ENCODE results near the gene TREM2. TPM values are rescaled to one million over a fixed set of nuclear protein-coding genes. Genes with fewer than 3 reads are reported as not detected.

Gene TREM2
- total and polyA plus RNA-seq, 2 of the 8 experiments (the other 6 are each of a cell fraction or from before 2014, with no cell fraction given), result 0.20 TPM; not detected in 1

- no peaks in the 10 kb centered on the region; the same call in 1 of the 2 replicates for H3K23me2 ChIP-seq (ENCODE audit: low read depth, low read length)
- CTCF ChIA-PET (ENCODE audit: partially characterized antibody), result interaction anchor here (0.9 to 2.3 kb wide), 7 partner anchors 10 to 143 kb away, joined by 3 to 12 read pairs (median 6); no protein-coding TSS in a partner anchor
- no peak overlapping the region for H3K4ac ChIP-seq (replicated peaks; ENCODE audit: insufficient read length, low read depth, low read length)
- no peaks in the 10 kb centered on the region for H3K27me3 ChIP-seq (replicated peaks in 1 of 4; ENCODE audit: control insufficient read depth in 3 of 4, extremely low read depth in 1 of 4, insufficient read depth in 3 of 4, low read length in 3 of 4)
- H2BK15ac ChIP-seq (ENCODE audit: low read length), result no peak overlapping the region
- no peak overlapping the region for H4K91ac ChIP-seq (replicated peaks; ENCODE audit: insufficient read length, low read length)
- H3K79me1 ChIP-seq (ENCODE audit: low read depth, low read length), result no peaks in the 10 kb centered on the region
- no peak overlapping the region for H3K18ac ChIP-seq (ENCODE audit: extremely low read depth, low read length)
- no peaks in the 10 kb centered on the region for H4K20me1 ChIP-seq (replicated peaks in 1 of 2; ENCODE audit: control insufficient read depth in 1 of 2, insufficient read depth in 2 of 2, low read length in 2 of 2)
- POLR2A ChIA-PET (ENCODE audit: partially characterized antibody), result interaction anchor here (0.6 kb wide), 1 partner anchor 39 kb away, joined by 4 read pairs; no protein-coding TSS in a partner anchor
- no peak overlapping the region for H4K8ac ChIP-seq (ENCODE audit: extremely low read depth, insufficient read depth, low read length)
- no peak overlapping the region for H3K9ac ChIP-seq (replicated peaks in 1 of 4; ENCODE audit: extremely low read depth in 1 of 4, low read depth in 3 of 4, low read length in 3 of 4)
- no peak overlapping the region for H3K27ac ChIP-seq (ENCODE audit: low read depth, low read length)
- WGBS, 2 experiments (ENCODE audit: extremely low coverage in 1 of 2, insufficient coverage in 1 of 2, insufficient read length in 1 of 2, insufficient replicate concordance in 2 of 2, low coverage in 1 of 2, low lambda C conversion rate in 2 of 2, missing lambda C conversion rate in 1 of 2), result 83% methylated on average over 3 of the region's 3 CpGs; no CpG with 5 or more reads in 1 of the 2 experiments
- H2BK120ac ChIP-seq (replicated peaks; ENCODE audit: low read depth, low read length), result no peak overlapping the region
- no peak overlapping the region for H3K4me3 ChIP-seq (ENCODE audit: extremely low read depth in 1 of 4, insufficient read depth in 2 of 4, low read depth in 3 of 4, low read length in 4 of 4)
- no peak overlapping the region for H3K23ac ChIP-seq (ENCODE audit: insufficient read length)
- H2BK12ac ChIP-seq (ENCODE audit: low read depth, low read length), result no peak overlapping the region
- no peak overlapping the region for H3K56ac ChIP-seq (replicated peaks; ENCODE audit: insufficient read length, low read depth, low read length)
- no peak overlapping the region for H2BK20ac ChIP-seq (ENCODE audit: low read length)
- H3K79me2 ChIP-seq (ENCODE audit: control insufficient read depth in 1 of 2, insufficient read depth in 2 of 2, low read length in 2 of 2), result no peaks in the 10 kb centered on the region
- H3K36me3 ChIP-seq (ENCODE audit: control insufficient read depth in 2 of 4, insufficient read depth in 4 of 4, low read length in 3 of 4), result no peaks in the 10 kb centered on the region
- H2AK5ac ChIP-seq (ENCODE audit: low read depth, low read length), result no peak overlapping the region
- H3K14ac ChIP-seq (ENCODE audit: insufficient read length), result no peak overlapping the region
- no peak overlapping the region for H2BK5ac ChIP-seq (ENCODE audit: low read depth, low read length)
- H3K4me1 ChIP-seq (replicated peaks in 1 of 4; ENCODE audit: control insufficient read depth in 3 of 4, insufficient read depth in 4 of 4, low read length in 3 of 4), result peaks cover 0 to 2% (median 0%) of the 10 kb centered on the region in 4 experiments; a peak in 1 of 7 replicates
- H4K5ac ChIP-seq (ENCODE audit: insufficient read length, low read depth, low read length), result no peak overlapping the region
- no peak for FAIRE-seq
- H3K4me2 ChIP-seq (ENCODE audit: insufficient read depth in 1 of 2, low read depth in 2 of 2, low read length in 2 of 2), result no peak overlapping the region
- H3K9me3 ChIP-seq (ENCODE audit: insufficient read depth in 2 of 2, low read depth in 1 of 2, low read length in 1 of 2), result no peaks in the 10 kb centered on the region; a peak in 1 of 4 replicates
- no peak overlapping the region for H2AFZ ChIP-seq (ENCODE audit: low read length)
- no peak for DNase-seq (ENCODE audit: low read depth in 1 of 2, low spot score in 2 of 2)
- TF ChIP-seq HDAC6 (IDR thresholded peaks at IDR 0.05; ENCODE audit: low read depth, low read length), result no peak
- no peak for TF ChIP-seq SUZ12 (IDR thresholded peaks at IDR 0.05; ENCODE audit: low read length)
These were observed 14.4 kb upstream of the TREM2 start for GRCh38 chr6:41177287-41177686.
